Activated naive CD4-positive, alpha-beta T cell treated with anti-CD3 and anti-CD28 coated beads, Interleukin-2, amount 50 U/mL, for 16 hours (primary cell): ENCODE results near the gene GPR137.
"Not testable (repeated sequence)": the region's sequence is repeated elsewhere in the genome, so short reads cannot be mapped to it uniquely, and the experiment has no call there.

Experiments
- DNase-seq: peaks from one replicate; pipeline ENCODE4 v3.0.0-alpha.2; 2020

Gene GPR137

GRCh38 chr11:64305691-64306562 lies 20.3 kb downstream of the GPR137 start:
- peak; percentile 73 for DNase-seq

GRCh38 chr11:64306563-64306875 lies 20.9 kb downstream of the GPR137 start:
- DNase-seq, result no peak

- no peak for DNase-seq
Measured at GRCh38 chr11:64306876-64307622, 21.4 kb downstream of the GPR137 start.

GRCh38 chr11:64307795-64308194 lies 22.1 kb downstream of the GPR137 start:
- not testable (repeated sequence) for DNase-seq

GRCh38 chr11:64312947-64313346 lies 27.3 kb downstream of the GPR137 start:
- no peak for DNase-seq

- no peak for DNase-seq
Measured at GRCh38 chr11:64313491-64314145, 28.0 kb downstream of the GPR137 start.

- DNase-seq, result no peak
Measured at GRCh38 chr11:64314146-64314804, 28.6 kb downstream of the GPR137 start.

GRCh38 chr11:64314805-64315561 lies 29.3 kb downstream of the GPR137 start:
- DNase-seq, result no peak

GRCh38 chr11:64315667-64316526 lies 30.2 kb downstream of the GPR137 start:
- DNase-seq, result not testable (repeated sequence)

- DNase-seq, result no peak
Measured at GRCh38 chr11:64316672-64317324, 31.1 kb downstream of the GPR137 start.

GRCh38 chr11:64317325-64317960 lies 31.8 kb downstream of the GPR137 start, which contains the start of gene TRMT112:
TRMT112 (minus strand) TSS chr11:64317559; CDS start chr11:64317526, 33 bp downstream.
- DNase-seq, result peak; percentile 94

GRCh38 chr11:64317961-64318765 lies 32.5 kb downstream of the GPR137 start, which contains the start of gene PRDX5:
PRDX5 (plus strand) TSS chr11:64318121; CDS start chr11:64318216, 95 bp downstream.
- peak; percentile 94 for DNase-seq

GRCh38 chr11:64318766-64319761 lies 33.4 kb downstream of the GPR137 start:
- no peak for DNase-seq

GRCh38 chr11:64320556-64320955 lies 34.9 kb downstream of the GPR137 start:
- no peak for DNase-seq

GRCh38 chr11:64321026-64321425 lies 35.4 kb downstream of the GPR137 start:
- no peak for DNase-seq

- DNase-seq, result no peak
Measured at GRCh38 chr11:64321533-64321932, 35.9 kb downstream of the GPR137 start.

GRCh38 chr11:64322925-64323260 lies 37.2 kb downstream of the GPR137 start:
- no peak for DNase-seq

- DNase-seq, result no peak
Measured at GRCh38 chr11:64323373-64323772, 37.7 kb downstream of the GPR137 start.
